Middle frontal gyrus (tissue), 1 donor: Measurements from ENCODE around the gene SMPD3.

ENCODE experiments used
- DNase-seq: peaks from one replicate; pipeline ENCODE4 v3.0.0-alpha.2; 2015; ENCODE audit warnings: low spot score; ENCODE audit errors: extremely low spot score

The SMPD3 gene

GRCh38 chr16:68434624-68435210 is 13.6 kb downstream of the SMPD3 start:
- no peak for DNase-seq

- DNase-seq = no peak
These were observed 15.0 kb downstream of the SMPD3 start for GRCh38 chr16:68433316-68433715.

GRCh38 chr16:68432701-68433100 is 15.6 kb downstream of the SMPD3 start:
- DNase-seq = no peak

GRCh38 chr16:68429076-68429854 is 19.0 kb downstream of the SMPD3 start:
- DNase-seq = no peak

- DNase-seq = no peak
These were observed 20.5 kb downstream of the SMPD3 start for GRCh38 chr16:68427649-68428303.

GRCh38 chr16:68426347-68426652 is 22.0 kb downstream of the SMPD3 start:
- DNase-seq = no peak

GRCh38 chr16:68425498-68426346 is 22.6 kb downstream of the SMPD3 start:
- no peak for DNase-seq

- DNase-seq = no peak
These were observed 24.5 kb downstream of the SMPD3 start for GRCh38 chr16:68423771-68424170.

- DNase-seq = no peak
These were observed 25.8 kb downstream of the SMPD3 start for GRCh38 chr16:68422396-68422960.

GRCh38 chr16:68421076-68421475 is 27.2 kb downstream of the SMPD3 start:
- DNase-seq = no peak

- DNase-seq = no peak
These were observed 27.9 kb downstream of the SMPD3 start for GRCh38 chr16:68420366-68420942.

- DNase-seq = no peak
These were observed 30.5 kb downstream of the SMPD3 start for GRCh38 chr16:68417711-68418301.

GRCh38 chr16:68416057-68417046 is 32.0 kb downstream of the SMPD3 start:
- no peak for DNase-seq

GRCh38 chr16:68414581-68414980 is 33.7 kb downstream of the SMPD3 start:
- DNase-seq = no peak

- DNase-seq = no peak
These were observed 36.2 kb downstream of the SMPD3 start for GRCh38 chr16:68412061-68412460.

GRCh38 chr16:68411086-68411485 is 37.2 kb downstream of the SMPD3 start:
- no peak for DNase-seq

- no peak for DNase-seq
These were observed 39.3 kb downstream of the SMPD3 start for GRCh38 chr16:68408967-68409366.

GRCh38 chr16:68408428-68408827 is 39.9 kb downstream of the SMPD3 start:
- no peak for DNase-seq

GRCh38 chr16:68406458-68407152 is 41.7 kb downstream of the SMPD3 start:
- DNase-seq = no peak
